Right ventricle myocardium inferior (tissue), 1 donor: ENCODE measurements around the gene TENM4. TPM values are rescaled to one million over a fixed set of nuclear protein-coding genes. Genes with fewer than 3 reads are reported as not detected.
"Not testable (repeated sequence)": the region's sequence is repeated elsewhere in the genome, so short reads cannot be mapped to it uniquely, and the experiment has no call there.

Experiments
- ATAC-seq: fragments of 200-7000 bp; cut with Tn5 transposase; one replicate; pipeline ENCODE4 v1.9.1; 2020; ENCODE audit warnings: mild to moderate bottlenecking, moderate library complexity
- DNase-seq: peaks from one replicate; pipeline ENCODE4 v3.0.0; 2021; ENCODE audit errors: missing footprints
- intact Hi-C: fragments of 100-400 bp; cut with DNase I; formaldehyde crosslinking; loops from one replicate; pipeline ENCODE4 v1.11.0; 2022
- total RNA-seq: library from RNA; stranded (reverse); fragmentation: NEBNext Ultra II Directional; extraction: Animal tissue kit (Norgen Biotek cat#: 25700); gene quantifications from one replicate; pipeline ENCODE4 v1.2.1, GENCODE V29; 2021
- donor health status: DM: no; HTN: yes; CAD: no; lungs with severe emphysema.

The TENM4 gene
- total RNA-seq, 1 donor from 2014 or later = 0.35 TPM

DNA sequence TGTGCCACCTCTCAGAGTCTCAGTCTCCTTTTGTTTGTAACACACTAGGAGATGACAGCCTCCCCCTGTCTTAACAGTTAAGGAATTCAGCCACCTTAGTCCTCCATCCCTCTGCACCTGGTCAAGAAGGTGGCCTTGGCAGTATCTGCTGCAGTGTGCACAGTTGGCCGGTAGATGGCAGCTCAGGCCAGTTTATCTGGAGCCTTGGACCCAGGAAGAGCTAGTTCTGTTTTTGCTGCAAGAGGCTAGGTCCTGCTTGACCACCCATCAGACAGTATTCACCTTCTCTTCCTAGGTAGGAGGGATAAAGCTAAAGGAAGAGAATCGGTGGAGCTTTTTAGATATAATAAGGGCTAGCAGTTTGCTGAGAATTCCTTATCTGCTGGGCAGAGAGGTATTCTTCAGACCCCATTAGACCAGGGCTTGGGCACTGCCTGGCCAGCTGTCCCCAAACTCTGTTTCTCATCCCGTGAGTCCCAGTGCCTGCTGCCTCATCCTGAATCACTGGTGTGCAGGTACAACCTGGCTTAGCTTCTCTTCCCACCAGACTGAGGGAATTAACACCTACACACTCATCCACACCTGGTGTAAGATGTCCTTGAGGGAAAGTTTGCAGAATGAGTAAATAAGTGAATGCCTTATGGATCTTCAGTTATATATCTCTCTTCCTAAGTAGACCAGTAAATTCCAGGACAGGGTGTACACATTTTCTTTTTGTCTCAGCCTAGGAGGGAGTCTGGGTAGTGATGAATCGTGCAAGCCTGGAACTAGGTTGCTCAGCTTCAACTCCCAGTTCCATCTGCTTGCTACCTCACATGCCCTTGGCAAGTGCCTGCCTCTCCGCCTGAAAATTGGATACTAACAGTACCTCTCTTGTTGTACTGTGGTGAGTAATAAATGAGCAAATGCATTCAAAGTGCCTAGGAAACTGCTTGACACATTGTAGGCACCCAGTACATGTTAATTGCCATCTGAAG lies 795.3 kb downstream of the TENM4 start:
- DNase-seq (peak; percentile 74), ATAC-seq (peak; percentile 82)
- intact Hi-C loops = loop anchor here (2.0 to 5.0 kb wide), 3 partner anchors 315 to 457 kb away; no protein-coding TSS in a partner anchor

- intact Hi-C loops = loop anchor here (2.0 kb wide), 1 partner anchor 317 kb away; no protein-coding TSS in a partner anchor
- no peak for DNase-seq
- ATAC-seq = no peak
Observed at GRCh38 chr11:78643676-78644056, 797.2 kb downstream of the TENM4 start.

- ATAC-seq = no peak
- DNase-seq = no peak
- intact Hi-C loops = no loop called here
Observed at GRCh38 chr11:78642979-78643675, 797.7 kb downstream of the TENM4 start.

DNA sequence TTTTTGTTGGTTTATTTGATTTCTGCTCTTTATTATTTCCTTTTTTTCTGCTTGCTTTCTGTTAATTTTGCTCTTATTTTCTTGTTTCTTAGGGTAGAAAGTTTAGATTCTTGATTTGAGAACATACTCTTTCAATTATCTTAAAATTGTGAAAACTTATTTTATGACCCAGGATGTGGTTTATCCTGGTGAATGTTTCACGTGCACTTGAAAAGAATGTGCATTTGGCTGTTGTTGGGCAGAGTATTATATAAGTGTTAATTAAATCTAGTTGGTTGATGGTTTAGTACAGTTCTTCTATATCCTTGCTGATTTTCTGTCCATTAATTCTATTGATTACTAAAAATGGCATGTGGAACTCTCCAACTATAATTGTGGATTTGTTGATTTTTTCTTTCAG lies 799.3 kb downstream of the TENM4 start:
- intact Hi-C loops = no loop called here
- DNase-seq (no peak), ATAC-seq (no peak)

GRCh38 chr11:78638704-78639380 lies 802.0 kb downstream of the TENM4 start:
- peak; percentile 57 for DNase-seq
- no peak for ATAC-seq
- intact Hi-C loops = no loop called here

DNA sequence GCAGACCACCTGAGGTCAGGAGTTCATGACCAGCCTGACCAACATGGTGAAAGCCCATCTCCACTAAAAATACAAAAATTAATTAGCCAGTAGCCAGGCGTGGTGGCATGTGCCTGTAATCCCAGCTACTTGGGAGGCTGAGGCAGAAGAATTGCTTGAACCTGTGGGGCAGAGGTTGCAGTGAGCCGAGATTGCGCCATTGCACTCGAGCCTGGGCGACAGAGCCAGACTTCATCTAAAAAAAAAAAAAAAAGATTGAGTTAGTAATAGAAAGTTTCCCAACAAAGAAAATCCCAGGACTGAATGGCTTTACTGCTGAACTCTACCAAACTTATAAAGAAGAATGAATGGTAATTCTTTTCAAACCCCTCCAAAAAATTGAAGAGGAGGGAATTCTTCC lies 803.3 kb downstream of the TENM4 start:
- intact Hi-C loops, ATAC-seq, DNase-seq: not testable (repeated sequence)

- DNase-seq = no peak
- intact Hi-C loops = no loop called here
- ATAC-seq = no peak
Observed at GRCh38 chr11:78635814-78636506, 804.9 kb downstream of the TENM4 start.

GRCh38 chr11:78633516-78634310 lies 807.1 kb downstream of the TENM4 start:
- intact Hi-C loops = no loop called here
- DNase-seq (no peak), ATAC-seq (no peak)

GRCh38 chr11:78630561-78631303 lies 810.1 kb downstream of the TENM4 start:
- no peak for DNase-seq
- ATAC-seq = no peak
- intact Hi-C loops = no loop called here

GRCh38 chr11:78630155-78630554 lies 810.7 kb downstream of the TENM4 start:
- ATAC-seq (no peak), DNase-seq (no peak)
- intact Hi-C loops = no loop called here

- no peak for DNase-seq
- intact Hi-C loops = no loop called here
- no peak for ATAC-seq
Observed at GRCh38 chr11:78622666-78623065, 818.2 kb downstream of the TENM4 start.

GRCh38 chr11:78620159-78620558 lies 820.7 kb downstream of the TENM4 start:
- ATAC-seq = no peak
- DNase-seq = no peak
- intact Hi-C loops = no loop called here

GRCh38 chr11:78615724-78616123 lies 825.1 kb downstream of the TENM4 start:
- intact Hi-C loops = no loop called here
- no peak for ATAC-seq
- no peak for DNase-seq

DNA sequence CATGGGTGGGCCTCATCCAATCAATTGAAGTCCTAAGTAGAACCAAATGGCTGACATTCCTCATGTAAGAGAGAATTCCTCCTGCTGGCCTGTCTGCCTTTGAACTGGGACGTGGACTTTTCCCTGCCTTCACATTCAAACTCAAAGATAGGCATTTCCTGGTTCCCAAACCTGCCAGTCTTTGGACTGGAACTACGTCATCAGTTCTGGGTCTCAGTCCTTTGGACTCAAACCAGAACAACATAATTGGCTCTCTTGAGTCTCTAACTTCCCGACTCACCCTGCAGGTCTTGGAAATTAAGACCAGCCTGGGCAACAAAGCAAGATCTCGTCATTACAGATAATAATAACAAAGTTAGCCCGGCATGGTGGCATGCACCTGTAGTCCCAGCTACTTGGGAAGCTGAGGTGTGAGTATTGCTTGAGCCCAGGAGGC lies 827.4 kb downstream of the TENM4 start:
- intact Hi-C loops = no loop called here
- ATAC-seq = no peak
- no peak for DNase-seq

- ATAC-seq (no peak), DNase-seq (no peak)
- intact Hi-C loops = no loop called here
Observed at GRCh38 chr11:78612721-78613377, 828.0 kb downstream of the TENM4 start.

- DNase-seq, ATAC-seq, intact Hi-C loops: not testable (repeated sequence)
Observed at GRCh38 chr11:78609321-78609720, 831.5 kb downstream of the TENM4 start.

DNA sequence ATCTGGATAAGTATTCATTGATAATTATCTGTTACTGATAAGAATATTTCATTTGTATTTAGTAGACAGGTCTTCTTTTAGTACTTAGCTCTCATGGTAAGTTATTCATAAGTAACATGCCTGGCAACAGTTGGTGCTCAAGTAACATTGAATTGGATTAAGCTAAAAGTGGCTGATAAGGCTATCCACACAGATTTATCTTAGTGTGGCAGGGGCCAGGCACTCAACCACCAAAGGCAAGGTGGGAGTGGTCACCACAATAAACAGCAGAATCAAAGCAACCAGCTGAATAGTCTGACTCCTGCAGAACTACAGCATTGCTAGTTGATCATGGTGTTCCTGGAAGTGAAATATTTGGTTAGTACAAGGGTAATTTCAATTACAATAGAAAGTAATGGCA lies 833.1 kb downstream of the TENM4 start:
- no peak for ATAC-seq
- no peak for DNase-seq
- intact Hi-C loops = no loop called here
